Panc1 (cell line): ENCODE measurements around the gene IL1RAPL1.

Experiments used
- POLR2AphosphoS5 ChIP-seq: IDR thresholded peaks from 2 replicates; pipeline ENCODE4 v1.6.1; 2012; ENCODE audit warnings: mild to moderate bottlenecking, low read depth, low read length, moderate library complexity
- SIN3A ChIP-seq: IDR thresholded peaks from 2 replicates; pipeline ENCODE4 v1.6.1; 2012; ENCODE audit warnings: low read depth, mild to moderate bottlenecking, low read length, moderate library complexity, borderline replicate concordance; ENCODE audit not compliant: insufficient read depth
- TCF7L2 ChIP-seq: IDR thresholded peaks from 2 replicates; pipeline ENCODE4 v1.6.1; 2011; ENCODE audit warnings: mild to moderate bottlenecking, low read depth, low read length, inconsistent platforms
- TF ChIP-seq, protein P1 (sequence below): fragments of 450-650 bp; IDR thresholded peaks from 2 replicates; pipeline ENCODE4 v1.5.1; 2017; ENCODE audit warnings: mild to moderate bottlenecking
- TF ChIP-seq, protein P2 (sequence below), 2 experiments: IDR thresholded peaks; 2 replicates each; pipeline ENCODE4 v1.6.1; 2011 to 2012; ENCODE audit warnings: low read depth in 2 of 2, control low read depth in 1 of 2, low read length in 1 of 2, mild to moderate bottlenecking in 1 of 2, moderate library complexity in 1 of 2; ENCODE audit not compliant: insufficient read depth in 1 of 2

DNA sequence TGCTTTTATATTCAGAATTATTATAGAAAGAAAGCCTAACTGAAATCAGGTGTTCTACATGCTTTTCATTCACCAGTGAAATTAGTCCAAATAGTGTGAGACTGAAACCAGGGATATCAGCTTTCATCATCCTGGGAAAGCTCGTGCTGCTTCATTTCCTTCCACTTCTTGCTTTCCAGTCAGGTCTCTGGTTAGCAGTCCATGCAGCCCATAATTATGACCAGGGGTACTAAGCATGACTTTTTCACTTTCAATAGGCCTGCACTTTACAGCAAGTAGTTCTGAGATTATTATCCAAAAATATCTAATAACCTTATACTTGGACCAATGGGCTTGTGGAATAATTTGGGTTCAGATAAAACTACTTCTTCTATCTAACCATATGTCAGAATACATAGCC, 954.9 kb downstream of the IL1RAPL1 start:
- TF ChIP-seq TCF7L2 (no peak), POLR2AphosphoS5 (no peak), SIN3A (no peak)
- TF ChIP-seq, protein P1, sequence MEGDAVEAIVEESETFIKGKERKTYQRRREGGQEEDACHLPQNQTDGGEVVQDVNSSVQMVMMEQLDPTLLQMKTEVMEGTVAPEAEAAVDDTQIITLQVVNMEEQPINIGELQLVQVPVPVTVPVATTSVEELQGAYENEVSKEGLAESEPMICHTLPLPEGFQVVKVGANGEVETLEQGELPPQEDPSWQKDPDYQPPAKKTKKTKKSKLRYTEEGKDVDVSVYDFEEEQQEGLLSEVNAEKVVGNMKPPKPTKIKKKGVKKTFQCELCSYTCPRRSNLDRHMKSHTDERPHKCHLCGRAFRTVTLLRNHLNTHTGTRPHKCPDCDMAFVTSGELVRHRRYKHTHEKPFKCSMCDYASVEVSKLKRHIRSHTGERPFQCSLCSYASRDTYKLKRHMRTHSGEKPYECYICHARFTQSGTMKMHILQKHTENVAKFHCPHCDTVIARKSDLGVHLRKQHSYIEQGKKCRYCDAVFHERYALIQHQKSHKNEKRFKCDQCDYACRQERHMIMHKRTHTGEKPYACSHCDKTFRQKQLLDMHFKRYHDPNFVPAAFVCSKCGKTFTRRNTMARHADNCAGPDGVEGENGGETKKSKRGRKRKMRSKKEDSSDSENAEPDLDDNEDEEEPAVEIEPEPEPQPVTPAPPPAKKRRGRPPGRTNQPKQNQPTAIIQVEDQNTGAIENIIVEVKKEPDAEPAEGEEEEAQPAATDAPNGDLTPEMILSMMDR, result no peak
- TF ChIP-seq, protein P2, sequence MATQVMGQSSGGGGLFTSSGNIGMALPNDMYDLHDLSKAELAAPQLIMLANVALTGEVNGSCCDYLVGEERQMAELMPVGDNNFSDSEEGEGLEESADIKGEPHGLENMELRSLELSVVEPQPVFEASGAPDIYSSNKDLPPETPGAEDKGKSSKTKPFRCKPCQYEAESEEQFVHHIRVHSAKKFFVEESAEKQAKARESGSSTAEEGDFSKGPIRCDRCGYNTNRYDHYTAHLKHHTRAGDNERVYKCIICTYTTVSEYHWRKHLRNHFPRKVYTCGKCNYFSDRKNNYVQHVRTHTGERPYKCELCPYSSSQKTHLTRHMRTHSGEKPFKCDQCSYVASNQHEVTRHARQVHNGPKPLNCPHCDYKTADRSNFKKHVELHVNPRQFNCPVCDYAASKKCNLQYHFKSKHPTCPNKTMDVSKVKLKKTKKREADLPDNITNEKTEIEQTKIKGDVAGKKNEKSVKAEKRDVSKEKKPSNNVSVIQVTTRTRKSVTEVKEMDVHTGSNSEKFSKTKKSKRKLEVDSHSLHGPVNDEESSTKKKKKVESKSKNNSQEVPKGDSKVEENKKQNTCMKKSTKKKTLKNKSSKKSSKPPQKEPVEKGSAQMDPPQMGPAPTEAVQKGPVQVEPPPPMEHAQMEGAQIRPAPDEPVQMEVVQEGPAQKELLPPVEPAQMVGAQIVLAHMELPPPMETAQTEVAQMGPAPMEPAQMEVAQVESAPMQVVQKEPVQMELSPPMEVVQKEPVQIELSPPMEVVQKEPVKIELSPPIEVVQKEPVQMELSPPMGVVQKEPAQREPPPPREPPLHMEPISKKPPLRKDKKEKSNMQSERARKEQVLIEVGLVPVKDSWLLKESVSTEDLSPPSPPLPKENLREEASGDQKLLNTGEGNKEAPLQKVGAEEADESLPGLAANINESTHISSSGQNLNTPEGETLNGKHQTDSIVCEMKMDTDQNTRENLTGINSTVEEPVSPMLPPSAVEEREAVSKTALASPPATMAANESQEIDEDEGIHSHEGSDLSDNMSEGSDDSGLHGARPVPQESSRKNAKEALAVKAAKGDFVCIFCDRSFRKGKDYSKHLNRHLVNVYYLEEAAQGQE (IDR thresholded peaks at IDR 0.05; ENCODE audit: insufficient read depth in 1 of 2, low read depth in 2 of 2, low read length in 1 of 2), result no peak
